Kidney epithelial cell (primary cell): ENCODE results near the gene TMEM222. TPM values are rescaled to one million over a fixed set of nuclear protein-coding genes. Genes with fewer than 3 reads are reported as not detected.
A peak's percentile ranks its signal among the peaks of the same experiment; 100 is the strongest.

Source experiments
- DNase-seq: peaks from one replicate; pipeline ENCODE4 v3.0.0-alpha.2; 2010; ENCODE audit warnings: low read depth
- H3K27me3 ChIP-seq: 2 replicates; pipeline ENCODE4 v1.6.0; 2011; ENCODE audit warnings: low read length; ENCODE audit not compliant: control insufficient read depth, insufficient read depth
- H3K36me3 ChIP-seq: 2 replicates; pipeline ENCODE4 v1.5.1; 2011; ENCODE audit warnings: low read length; ENCODE audit not compliant: control insufficient read depth, insufficient read depth
- H3K4me3 ChIP-seq: 2 replicates; pipeline ENCODE4 v1.5.1; 2011; ENCODE audit warnings: low read depth, mild to moderate bottlenecking, control low read depth, low read length
- total RNA-seq: library from RNA; depleted of rRNA; stranded (reverse); fragments of >200 nt; gene quantifications from 2 replicates; pipeline ENCODE4 v1.2.3, GENCODE V29; 2015
- TF ChIP-seq, protein P1 (sequence below): IDR thresholded peaks from 2 replicates; pipeline ENCODE4 v1.5.1; 2011; ENCODE audit warnings: mild to moderate bottlenecking, moderate library complexity, low read length, control low read depth, inconsistent platforms; ENCODE audit not compliant: insufficient read depth, poor library complexity, severe bottlenecking

TMEM222 gene
- total RNA-seq, 1 donor from 2014 or later, result 27.5 TPM

- TF ChIP-seq, protein P1, sequence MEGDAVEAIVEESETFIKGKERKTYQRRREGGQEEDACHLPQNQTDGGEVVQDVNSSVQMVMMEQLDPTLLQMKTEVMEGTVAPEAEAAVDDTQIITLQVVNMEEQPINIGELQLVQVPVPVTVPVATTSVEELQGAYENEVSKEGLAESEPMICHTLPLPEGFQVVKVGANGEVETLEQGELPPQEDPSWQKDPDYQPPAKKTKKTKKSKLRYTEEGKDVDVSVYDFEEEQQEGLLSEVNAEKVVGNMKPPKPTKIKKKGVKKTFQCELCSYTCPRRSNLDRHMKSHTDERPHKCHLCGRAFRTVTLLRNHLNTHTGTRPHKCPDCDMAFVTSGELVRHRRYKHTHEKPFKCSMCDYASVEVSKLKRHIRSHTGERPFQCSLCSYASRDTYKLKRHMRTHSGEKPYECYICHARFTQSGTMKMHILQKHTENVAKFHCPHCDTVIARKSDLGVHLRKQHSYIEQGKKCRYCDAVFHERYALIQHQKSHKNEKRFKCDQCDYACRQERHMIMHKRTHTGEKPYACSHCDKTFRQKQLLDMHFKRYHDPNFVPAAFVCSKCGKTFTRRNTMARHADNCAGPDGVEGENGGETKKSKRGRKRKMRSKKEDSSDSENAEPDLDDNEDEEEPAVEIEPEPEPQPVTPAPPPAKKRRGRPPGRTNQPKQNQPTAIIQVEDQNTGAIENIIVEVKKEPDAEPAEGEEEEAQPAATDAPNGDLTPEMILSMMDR, result no peak
- no peak for DNase-seq
- peaks cover 6% of the 10 kb centered on the region for H3K27me3 ChIP-seq
- no peak overlapping the region for H3K4me3 ChIP-seq
- H3K36me3 ChIP-seq, result no peaks in the 10 kb centered on the region
Observed at GRCh38 chr1:27346991-27347624, 25.1 kb downstream of the TMEM222 start.

DNA sequence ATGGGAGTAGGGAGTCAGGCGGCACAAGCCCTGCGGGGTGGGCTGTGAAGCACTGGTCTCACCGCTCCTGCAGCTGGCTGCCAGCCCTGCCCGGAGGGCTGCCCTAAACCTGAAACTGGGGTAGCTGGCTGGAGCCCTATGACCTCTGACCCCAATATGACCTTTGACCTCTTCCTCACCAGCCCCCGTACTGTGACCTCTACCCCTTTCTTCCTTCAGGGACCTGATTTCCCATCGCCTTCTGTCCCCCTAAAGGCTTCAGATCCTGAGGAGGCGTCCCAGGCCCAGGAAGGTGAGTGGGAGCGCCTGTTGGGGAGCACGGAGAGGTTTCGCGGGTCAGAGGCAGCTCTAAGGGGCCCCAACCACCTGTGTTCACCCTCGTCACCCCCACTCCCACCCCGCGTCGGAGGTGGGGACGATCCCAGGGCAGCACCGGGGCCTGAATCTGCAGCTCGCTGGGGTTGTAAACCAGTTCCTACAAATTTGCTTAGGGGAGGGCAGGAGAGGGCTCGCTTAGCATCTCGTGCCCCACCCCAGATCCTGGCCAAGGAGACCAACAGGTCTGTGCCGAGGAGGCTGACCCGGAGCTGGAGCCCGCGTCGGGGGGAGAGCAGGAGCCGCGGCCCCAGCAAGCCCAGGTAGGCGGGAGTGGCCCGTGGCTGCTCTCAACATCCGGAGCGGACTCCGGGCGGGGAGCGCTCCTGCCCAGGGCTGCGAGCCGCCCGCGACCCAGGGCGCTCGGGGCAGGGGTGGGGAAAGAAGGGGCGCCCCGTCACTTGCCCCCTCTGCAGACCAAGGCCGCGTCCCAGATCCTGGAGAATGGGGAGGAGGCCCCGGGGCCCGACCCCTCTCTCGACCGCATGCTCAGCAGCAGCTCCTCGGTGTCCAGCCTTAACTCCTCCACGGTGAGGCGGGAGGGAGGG lies 27.2 kb downstream of the TMEM222 start:
- no peak for DNase-seq
- TF ChIP-seq, protein P1, result no peak
- Histone ChIP-seq H3K4me3 (peak overlapping the region; percentile 29), H3K27me3 (peaks cover 6% of the 10 kb centered on the region), H3K36me3 (no peaks in the 10 kb centered on the region)

DNA sequence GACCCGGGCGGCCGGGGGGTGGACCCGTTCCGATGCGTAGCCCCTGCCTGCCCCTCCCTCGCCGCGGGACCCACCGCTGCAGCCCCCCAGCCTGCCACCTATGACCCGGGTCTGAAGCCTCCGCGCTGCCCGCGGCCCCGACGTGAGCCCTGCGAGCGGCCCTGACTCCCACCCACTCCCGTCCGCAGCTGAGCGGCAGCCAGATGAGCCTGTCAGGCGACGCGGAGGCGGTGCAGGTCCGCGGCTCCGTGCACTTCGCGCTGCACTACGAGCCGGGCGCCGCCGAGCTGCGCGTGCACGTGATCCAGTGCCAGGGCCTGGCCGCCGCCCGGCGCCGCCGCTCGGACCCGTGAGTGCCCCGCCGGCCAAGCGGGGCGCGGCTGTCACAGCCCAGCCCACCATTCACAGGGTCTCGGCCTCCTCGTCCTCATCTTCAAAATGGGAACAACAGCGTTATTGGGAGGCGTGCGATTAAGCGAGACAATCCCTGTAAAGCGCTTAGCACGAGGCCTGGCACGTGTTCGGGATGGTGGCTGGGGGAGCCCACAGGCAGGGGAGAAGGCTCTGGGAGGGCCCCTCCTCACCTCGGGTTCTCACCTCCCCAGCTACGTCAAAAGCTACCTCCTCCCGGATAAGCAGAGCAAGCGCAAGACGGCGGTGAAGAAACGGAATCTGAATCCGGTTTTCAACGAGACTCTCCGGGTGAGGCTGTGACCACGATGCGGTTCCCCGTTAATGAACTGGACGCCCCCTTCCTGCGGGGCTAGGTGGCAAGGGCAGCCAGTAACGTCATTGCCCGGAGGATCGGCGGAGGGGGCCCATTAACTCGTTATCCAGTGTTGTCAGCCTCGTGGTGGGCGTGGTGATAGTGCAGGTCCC lies 28.1 kb downstream of the TMEM222 start:
- no peak for DNase-seq
- peak overlapping the region; percentile 29 for H3K4me3 ChIP-seq
- TF ChIP-seq, protein P1, result no peak
- H3K27me3 ChIP-seq, result peaks cover 6% of the 10 kb centered on the region
- no peaks in the 10 kb centered on the region for H3K36me3 ChIP-seq

GRCh38 chr1:27350663-27351540 lies 28.9 kb downstream of the TMEM222 start:
- Histone ChIP-seq H3K36me3 (peaks cover 1% of the 10 kb centered on the region), H3K4me3 (no peak overlapping the region), H3K27me3 (peaks cover 6% of the 10 kb centered on the region)
- no peak for DNase-seq
- TF ChIP-seq, protein P1, result no peak

DNA sequence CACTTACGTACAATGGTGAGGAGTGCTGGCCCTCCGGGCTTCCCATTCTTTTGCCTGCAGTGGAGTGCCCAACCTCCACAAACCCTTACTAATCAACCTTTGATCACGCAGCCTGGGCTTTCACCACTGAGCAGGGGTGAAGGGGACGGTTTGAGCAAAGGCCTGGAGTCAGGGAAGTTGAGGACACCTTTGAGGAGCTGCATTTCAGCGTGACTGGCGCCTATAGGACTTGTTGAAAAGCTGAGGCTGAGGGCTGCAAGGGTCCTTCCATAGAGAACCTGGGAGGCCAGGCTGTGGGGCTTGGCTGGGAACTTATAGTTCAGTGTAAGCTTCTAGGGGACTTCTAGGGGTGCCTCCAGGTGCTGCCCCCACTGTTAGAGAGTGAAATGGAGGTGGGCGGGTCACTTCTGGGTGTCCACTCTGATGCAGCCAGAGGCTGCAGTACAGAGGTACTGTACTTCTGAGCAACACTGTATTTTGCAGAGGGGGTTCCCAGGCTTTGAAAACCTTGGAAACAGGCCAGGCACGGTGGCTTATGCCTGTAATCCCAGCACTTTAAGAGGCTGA lies 29.7 kb downstream of the TMEM222 start:
- Histone ChIP-seq H3K4me3 (no peak overlapping the region), H3K36me3 (peaks cover 1% of the 10 kb centered on the region), H3K27me3 (peaks cover 6% of the 10 kb centered on the region)
- TF ChIP-seq, protein P1, result no peak
- DNase-seq, result no peak
